OCI-M2 (cell line): ENCODE results near the gene ZNF397.
"Not testable (repeated sequence)": the region's sequence is repeated elsewhere in the genome, so short reads cannot be mapped to it uniquely, and the experiment has no call there.

Experiments used
- DNase-seq: peaks from one replicate; lab custom pipeline; 2025; ENCODE audit not compliant: unreplicated experiment; lab: John Stamatoyannopoulos, UW

ZNF397 gene

GRCh38 chr18:35240664-35241447, at the start of gene ZNF397:
ZNF397 (plus strand) TSS chr18:35241034; CDS start chr18:35242471, 1,437 bp downstream.
- DNase-seq, result peak; percentile 70

GRCh38 chr18:35191698-35192025, 49.2 kb upstream of the ZNF397 start:
- no peak for DNase-seq

GRCh38 chr18:35192415-35192814, 48.4 kb upstream of the ZNF397 start:
- no peak for DNase-seq

GRCh38 chr18:35193316-35193715, 47.5 kb upstream of the ZNF397 start:
- no peak for DNase-seq

GRCh38 chr18:35197296-35197695, 43.5 kb upstream of the ZNF397 start:
- DNase-seq, result no peak

- DNase-seq, result no peak
Observed at GRCh38 chr18:35201256-35201931, 39.4 kb upstream of the ZNF397 start.

- DNase-seq, result no peak
Observed at GRCh38 chr18:35203067-35203466, 37.8 kb upstream of the ZNF397 start.

GRCh38 chr18:35205199-35205712, 35.6 kb upstream of the ZNF397 start:
- DNase-seq, result no peak

GRCh38 chr18:35205746-35206458, 34.9 kb upstream of the ZNF397 start:
- not testable (repeated sequence) for DNase-seq

- DNase-seq, result no peak
Observed at GRCh38 chr18:35215026-35215425, 25.8 kb upstream of the ZNF397 start.

GRCh38 chr18:35216611-35217010, 24.2 kb upstream of the ZNF397 start:
- DNase-seq, result not testable (repeated sequence)

- DNase-seq, result not testable (repeated sequence)
Observed at GRCh38 chr18:35219331-35219730, 21.5 kb upstream of the ZNF397 start.

- DNase-seq, result no peak
Observed at GRCh38 chr18:35220424-35220823, 20.4 kb upstream of the ZNF397 start.

GRCh38 chr18:35223797-35224196, 17.0 kb upstream of the ZNF397 start:
- no peak for DNase-seq

GRCh38 chr18:35227254-35227653, 13.6 kb upstream of the ZNF397 start:
- DNase-seq, result no peak

- DNase-seq, result peak; percentile 73
Observed at GRCh38 chr18:35231052-35231451, 9.8 kb upstream of the ZNF397 start.

- no peak for DNase-seq
Observed at GRCh38 chr18:35236571-35237363, 4.1 kb upstream of the ZNF397 start.

GRCh38 chr18:35239314-35239713, 1.5 kb upstream of the ZNF397 start:
- no peak for DNase-seq

GRCh38 chr18:35241448-35241804, 592 bp downstream of the ZNF397 start:
- DNase-seq, result no peak

GRCh38 chr18:35242426-35242825, 1.6 kb downstream of the ZNF397 start:
- no peak for DNase-seq

GRCh38 chr18:35244671-35245070, 3.8 kb downstream of the ZNF397 start:
- no peak for DNase-seq
